ENCODE results near the gene DNAJC5. TPM values are rescaled to one million over a fixed set of nuclear protein-coding genes. Genes with fewer than 3 reads are reported as not detected.

The DNAJC5 gene
- total and polyA plus RNA-seq, 2 of the 8 experiments (the other 6 are each of a cell fraction or from before 2014, with no cell fraction given): 19.2 to 31.2 TPM

DNA sequence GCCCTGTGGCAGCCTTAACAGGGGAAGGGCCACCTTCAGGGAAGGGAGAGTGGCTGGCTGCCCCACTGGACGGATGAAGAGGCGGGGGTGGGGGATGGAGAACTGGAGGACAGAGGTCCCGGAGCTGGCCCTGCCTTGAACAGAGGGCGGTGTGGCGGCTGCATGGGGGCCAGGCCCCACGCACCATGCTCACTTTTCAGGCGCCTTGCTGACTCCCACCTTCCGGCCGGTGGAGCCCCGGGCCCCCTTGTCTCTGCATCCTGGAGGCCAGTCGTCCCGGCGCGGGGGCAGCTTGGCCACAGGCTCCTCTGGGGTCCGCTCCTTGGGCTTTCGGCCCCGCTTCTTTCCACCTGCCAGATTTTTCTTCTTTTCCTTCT lies 64.8 kb downstream of the DNAJC5 start:
- no peak overlapping the region for H4K5ac ChIP-seq (ENCODE audit: insufficient read length, low read depth, low read length)
- TF ChIP-seq ASH2L (IDR thresholded peaks at IDR 0.05; ENCODE audit: low read length) (no peak), CTBP2 (IDR thresholded peaks at IDR 0.05; ENCODE audit: borderline replicate concordance, insufficient read depth, insufficient read length, low read length) (no peak), EGR1 (IDR thresholded peaks at IDR 0.05; ENCODE audit: borderline replicate concordance, low read depth, low read length) (no peak), SIX5 (IDR thresholded peaks at IDR 0.05; ENCODE audit: low read depth, low read length) (no peak), EZH2 (IDR thresholded peaks at IDR 0.05; ENCODE audit: low read depth, low read length, severe bottlenecking) (no peak), TAF1 (IDR thresholded peaks at IDR 0.05; ENCODE audit: low read depth, low read length) (no peak)

More for the DNA sequence above, 64.8 kb downstream of the DNAJC5 start:
- Histone ChIP-seq H3K27ac (ENCODE audit: low read depth, low read length) (no peak overlapping the region), H2BK12ac (ENCODE audit: low read depth, low read length) (no peak overlapping the region), H3K4me1 (replicated peaks in 1 of 4; ENCODE audit: control insufficient read depth in 3 of 4, insufficient read depth in 4 of 4, low read length in 3 of 4) (peaks cover 0 to 19% (median 12%) of the 10 kb centered on the region in 4 experiments; a peak in 6 of 7 replicates), H3K56ac (replicated peaks; ENCODE audit: insufficient read length, low read depth, low read length) (no peak overlapping the region), H4K20me1 (replicated peaks in 1 of 2; ENCODE audit: control insufficient read depth in 1 of 2, insufficient read depth in 2 of 2, low read length in 2 of 2) (peaks cover 2 to 3% of the 10 kb centered on the region in 2 experiments), H3K4me2 (ENCODE audit: insufficient read depth in 1 of 2, low read depth in 2 of 2, low read length in 2 of 2) (0 out of 4 replicates have a peak overlapping the region, but pooled peaks of 1 of the 2 experiments have one; percentile 61), H3K79me2 (ENCODE audit: control insufficient read depth in 1 of 2, insufficient read depth in 2 of 2, low read length in 2 of 2) (peaks cover 2 to 11% of the 10 kb centered on the region in 2 experiments; a peak in 3 of 4 replicates), H3K27me3 (replicated peaks in 1 of 4; ENCODE audit: control insufficient read depth in 3 of 4, extremely low read depth in 1 of 4, insufficient read depth in 3 of 4, low read length in 3 of 4) (no peaks in the 10 kb centered on the region), H3K79me1 (ENCODE audit: low read depth, low read length) (peaks cover 2% of the 10 kb centered on the region), H2BK20ac (ENCODE audit: low read length) (no peak overlapping the region), H2AFZ (ENCODE audit: low read length) (no peak overlapping the region), H3K9me3 (ENCODE audit: insufficient read depth in 2 of 2, low read depth in 1 of 2, low read length in 1 of 2) (peaks cover 15 to 24% of the 10 kb centered on the region in 2 experiments), H3K14ac (ENCODE audit: insufficient read length) (no peak overlapping the region), H4K91ac (replicated peaks; ENCODE audit: insufficient read length, low read length) (no peak overlapping the region), H4K8ac (ENCODE audit: extremely low read depth, insufficient read depth, low read length) (no peak overlapping the region), H3K9ac (replicated peaks in 1 of 4; ENCODE audit: extremely low read depth in 1 of 4, low read depth in 3 of 4, low read length in 3 of 4) (no peak overlapping the region), H3K4me3 (ENCODE audit: extremely low read depth in 1 of 4, insufficient read depth in 2 of 4, low read depth in 3 of 4, low read length in 4 of 4) (no peak overlapping the region), H2AK5ac (ENCODE audit: low read depth, low read length) (no peak overlapping the region), H2BK120ac (replicated peaks; ENCODE audit: low read depth, low read length) (no peak overlapping the region), H2BK5ac (ENCODE audit: low read depth, low read length) (0 out of 2 replicates have a peak overlapping the region, but pooled peaks have one; percentile 58), H3K4ac (replicated peaks; ENCODE audit: insufficient read length, low read depth, low read length) (no peak overlapping the region), H3K23ac (ENCODE audit: insufficient read length) (no peak overlapping the region), H3K18ac (ENCODE audit: extremely low read depth, low read length) (no peak overlapping the region), H2BK15ac (ENCODE audit: low read length) (no peak overlapping the region), H3K36me3 (ENCODE audit: control insufficient read depth in 2 of 4, insufficient read depth in 4 of 4, low read length in 3 of 4) (peaks cover 15 to 43% (median 32%) of the 10 kb centered on the region in 4 experiments; a peak in 6 of 8 replicates), H3K23me2 (ENCODE audit: low read depth, low read length) (peaks cover 8% of the 10 kb centered on the region; the same call in 1 of the 2 replicates)
- ChIA-PET CTCF (ENCODE audit: partially characterized antibody) (interaction anchor here (1.2 to 3.7 kb wide), 2 partner anchors 14 to 51 kb away, joined by 4 to 13 read pairs; no protein-coding TSS in a partner anchor), POLR2A (ENCODE audit: partially characterized antibody) (interaction anchor here (1.4 to 2.0 kb wide), 2 partner anchors 8 to 20 kb away, joined by 5 to 11 read pairs; no protein-coding TSS in a partner anchor)
- DNase-seq (ENCODE audit: low read depth in 1 of 2, low spot score in 2 of 2): no peak
- 86% methylated on average over 12 of the region's 17 CpGs; no CpG with 5 or more reads in 1 of the 2 experiments for WGBS, 2 experiments (ENCODE audit: extremely low coverage in 1 of 2, insufficient coverage in 1 of 2, insufficient read length in 1 of 2, insufficient replicate concordance in 2 of 2, low coverage in 1 of 2, low lambda C conversion rate in 2 of 2, missing lambda C conversion rate in 1 of 2)
- FAIRE-seq: no peak

Data from H1 (cell line).